ENCODE measurements around the gene ADAMTSL3. TPM values are rescaled to one million over a fixed set of nuclear protein-coding genes. Genes with fewer than 3 reads are reported as not detected.

The ADAMTSL3 gene
- total and polyA plus RNA-seq, 4 donors: 0.85 to 58.2 (median 7.9) TPM

DNA sequence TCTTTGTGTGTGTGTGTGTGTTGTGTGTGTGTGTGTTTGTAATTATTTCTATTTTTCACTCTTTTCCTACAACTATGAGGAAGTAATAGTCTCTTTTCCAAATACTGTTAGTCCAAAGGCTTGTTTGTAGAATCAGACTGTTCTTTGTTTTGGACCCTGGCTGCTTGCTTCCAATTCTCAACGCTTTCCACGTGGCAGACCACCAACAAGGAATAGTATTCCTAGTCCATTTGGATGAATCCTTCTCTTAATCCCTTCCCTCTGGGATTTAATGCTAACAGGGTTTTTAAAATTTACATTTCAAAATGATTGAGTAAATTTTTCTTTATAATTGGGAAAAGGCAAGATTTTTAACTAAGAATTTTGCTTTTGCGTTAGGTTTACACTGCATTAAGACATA, 62.7 kb downstream of the ADAMTSL3 start:
- WGBS, 2 donors: 83 to 86% methylated on average over 3 of the region's 3 CpGs
- H3K9ac ChIP-seq (ENCODE audit: insufficient read depth in 1 of 2, low read length in 2 of 2): no peak overlapping the region
- no peak for DNase-seq
- ATAC-seq (ENCODE audit: insufficient read depth, low FRiP score): no peak
- no peak overlapping the region for H3K4me3 ChIP-seq
- no peaks in the 10 kb centered on the region for H3K4me1 ChIP-seq (ENCODE audit: control insufficient read depth in 5 of 5, insufficient read depth in 5 of 5, low read length in 5 of 5)
- no peaks in the 10 kb centered on the region for H3K9me3 ChIP-seq (ENCODE audit: control insufficient read depth in 4 of 4, insufficient read depth in 3 of 4, low read length in 3 of 4)
- no peak overlapping the region for H3K27ac ChIP-seq (ENCODE audit: low read depth in 1 of 2, low read length in 1 of 2)
- H3K27me3 ChIP-seq (ENCODE audit: control insufficient read depth in 3 of 3, insufficient read depth in 3 of 3, low read length in 2 of 3): no peaks in the 10 kb centered on the region
- TF ChIP-seq, protein P1, sequence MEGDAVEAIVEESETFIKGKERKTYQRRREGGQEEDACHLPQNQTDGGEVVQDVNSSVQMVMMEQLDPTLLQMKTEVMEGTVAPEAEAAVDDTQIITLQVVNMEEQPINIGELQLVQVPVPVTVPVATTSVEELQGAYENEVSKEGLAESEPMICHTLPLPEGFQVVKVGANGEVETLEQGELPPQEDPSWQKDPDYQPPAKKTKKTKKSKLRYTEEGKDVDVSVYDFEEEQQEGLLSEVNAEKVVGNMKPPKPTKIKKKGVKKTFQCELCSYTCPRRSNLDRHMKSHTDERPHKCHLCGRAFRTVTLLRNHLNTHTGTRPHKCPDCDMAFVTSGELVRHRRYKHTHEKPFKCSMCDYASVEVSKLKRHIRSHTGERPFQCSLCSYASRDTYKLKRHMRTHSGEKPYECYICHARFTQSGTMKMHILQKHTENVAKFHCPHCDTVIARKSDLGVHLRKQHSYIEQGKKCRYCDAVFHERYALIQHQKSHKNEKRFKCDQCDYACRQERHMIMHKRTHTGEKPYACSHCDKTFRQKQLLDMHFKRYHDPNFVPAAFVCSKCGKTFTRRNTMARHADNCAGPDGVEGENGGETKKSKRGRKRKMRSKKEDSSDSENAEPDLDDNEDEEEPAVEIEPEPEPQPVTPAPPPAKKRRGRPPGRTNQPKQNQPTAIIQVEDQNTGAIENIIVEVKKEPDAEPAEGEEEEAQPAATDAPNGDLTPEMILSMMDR (IDR thresholded peaks at IDR 0.05; ENCODE audit: control extremely low read depth, extremely low read depth): no peak
- H3K36me3 ChIP-seq (ENCODE audit: control insufficient read depth in 4 of 4, insufficient read depth in 4 of 4, low read length in 4 of 4): no peaks in the 10 kb centered on the region

DNA sequence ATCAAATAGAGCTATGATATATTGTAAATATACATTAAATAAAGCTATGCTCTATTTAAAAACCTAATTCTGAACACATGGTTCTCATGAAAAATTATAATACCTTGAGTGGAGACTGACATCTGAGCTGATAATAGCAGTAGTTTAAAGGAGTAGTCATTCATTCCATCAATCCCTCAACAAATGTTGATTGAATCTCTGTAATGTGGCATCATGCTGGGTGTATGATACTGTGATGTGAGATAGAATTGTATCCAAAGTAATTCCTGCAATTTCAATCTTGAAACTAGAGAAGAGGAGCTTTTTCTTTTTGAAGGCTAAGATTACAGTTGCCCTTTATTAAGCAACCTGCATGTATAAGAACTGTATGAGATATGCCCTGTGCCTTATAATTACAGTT, 63.1 kb downstream of the ADAMTSL3 start:
- H3K9me3 ChIP-seq (ENCODE audit: control insufficient read depth in 4 of 4, insufficient read depth in 3 of 4, low read length in 3 of 4): no peaks in the 10 kb centered on the region
- H3K9ac ChIP-seq (ENCODE audit: insufficient read depth in 1 of 2, low read length in 2 of 2): no peak overlapping the region
- H3K27ac ChIP-seq (ENCODE audit: low read depth in 1 of 2, low read length in 1 of 2): no peak overlapping the region
- TF ChIP-seq, protein P1 (IDR thresholded peaks at IDR 0.05; ENCODE audit: control extremely low read depth, extremely low read depth): no peak
- no peaks in the 10 kb centered on the region for H3K4me1 ChIP-seq (ENCODE audit: control insufficient read depth in 5 of 5, insufficient read depth in 5 of 5, low read length in 5 of 5)
- H3K27me3 ChIP-seq (ENCODE audit: control insufficient read depth in 3 of 3, insufficient read depth in 3 of 3, low read length in 2 of 3): no peaks in the 10 kb centered on the region
- H3K4me3 ChIP-seq: no peak overlapping the region
- no peaks in the 10 kb centered on the region for H3K36me3 ChIP-seq (ENCODE audit: control insufficient read depth in 4 of 4, insufficient read depth in 4 of 4, low read length in 4 of 4)
- ATAC-seq (ENCODE audit: insufficient read depth, low FRiP score) (no peak), DNase-seq (no peak)

DNA sequence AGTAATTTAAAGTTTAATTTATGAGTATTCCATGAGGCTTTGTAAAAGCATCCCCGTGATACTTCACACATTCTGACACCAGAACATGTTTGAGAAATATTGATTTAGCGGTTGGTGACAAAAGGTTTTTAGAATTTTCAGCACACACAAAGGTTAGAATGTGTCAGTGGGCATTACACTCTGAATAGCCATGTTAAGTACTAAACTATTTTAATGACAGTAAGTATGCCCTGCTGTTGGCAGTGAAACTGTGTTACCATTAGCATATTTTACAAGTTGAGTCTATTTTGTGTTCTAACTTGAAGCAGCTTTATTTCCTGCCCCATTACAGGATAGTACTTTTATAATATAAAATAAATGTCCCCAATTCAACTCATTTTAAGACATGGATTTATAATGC, 66.5 kb downstream of the ADAMTSL3 start:
- Histone ChIP-seq H3K36me3 (ENCODE audit: control insufficient read depth in 4 of 4, insufficient read depth in 4 of 4, low read length in 4 of 4) (no peaks in the 10 kb centered on the region), H3K9ac (ENCODE audit: insufficient read depth in 1 of 2, low read length in 2 of 2) (no peak overlapping the region), H3K9me3 (ENCODE audit: control insufficient read depth in 4 of 4, insufficient read depth in 3 of 4, low read length in 3 of 4) (no peaks in the 10 kb centered on the region), H3K4me1 (ENCODE audit: control insufficient read depth in 5 of 5, insufficient read depth in 5 of 5, low read length in 5 of 5) (peaks cover 0 to 12% (median 0%) of the 10 kb centered on the region in 5 donors), H3K27me3 (ENCODE audit: control insufficient read depth in 3 of 3, insufficient read depth in 3 of 3, low read length in 2 of 3) (no peaks in the 10 kb centered on the region), H3K4me3 (no peak overlapping the region), H3K27ac (ENCODE audit: low read depth in 1 of 2, low read length in 1 of 2) (no peak overlapping the region)
- WGBS, 2 donors: 84 to 94% methylated on average over 2 of the region's 2 CpGs
- ATAC-seq (ENCODE audit: insufficient read depth, low FRiP score) (no peak), DNase-seq (no peak)
- TF ChIP-seq, protein P1 (IDR thresholded peaks at IDR 0.05; ENCODE audit: control extremely low read depth, extremely low read depth): no peak

DNA sequence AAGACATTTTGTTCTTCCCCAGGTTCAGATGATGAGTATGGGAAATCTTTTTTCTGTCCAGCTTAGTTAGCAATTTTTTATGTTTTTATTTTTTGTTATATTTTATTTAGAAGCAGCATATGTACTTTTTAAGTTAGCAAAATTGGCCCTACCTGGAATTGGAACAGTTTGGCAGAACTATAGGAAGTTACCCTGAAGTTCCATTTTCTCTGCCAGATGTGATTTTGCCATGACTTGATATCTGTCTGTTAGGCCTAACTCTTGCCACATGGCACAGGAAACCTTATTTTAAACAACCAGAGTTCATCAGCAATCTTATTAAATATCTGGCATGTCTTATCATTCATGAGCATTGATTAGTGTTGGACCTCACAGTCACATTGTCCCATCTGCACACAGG, 67.1 kb downstream of the ADAMTSL3 start:
- H3K27me3 ChIP-seq (ENCODE audit: control insufficient read depth in 3 of 3, insufficient read depth in 3 of 3, low read length in 2 of 3): no peaks in the 10 kb centered on the region
- H3K9me3 ChIP-seq (ENCODE audit: control insufficient read depth in 4 of 4, insufficient read depth in 3 of 4, low read length in 3 of 4): no peaks in the 10 kb centered on the region
- no peak overlapping the region for H3K4me3 ChIP-seq
- DNase-seq (no peak), ATAC-seq (ENCODE audit: insufficient read depth, low FRiP score) (no peak)
- H3K36me3 ChIP-seq (ENCODE audit: control insufficient read depth in 4 of 4, insufficient read depth in 4 of 4, low read length in 4 of 4): no peaks in the 10 kb centered on the region
- H3K4me1 ChIP-seq (ENCODE audit: control insufficient read depth in 5 of 5, insufficient read depth in 5 of 5, low read length in 5 of 5): peaks cover 0 to 12% (median 0%) of the 10 kb centered on the region in 5 donors
- no peak overlapping the region for H3K27ac ChIP-seq (ENCODE audit: low read depth in 1 of 2, low read length in 1 of 2)
- TF ChIP-seq, protein P1 (IDR thresholded peaks at IDR 0.05; ENCODE audit: control extremely low read depth, extremely low read depth): no peak
- no peak overlapping the region for H3K9ac ChIP-seq (ENCODE audit: insufficient read depth in 1 of 2, low read length in 2 of 2)

All from lung (tissue), 12 donors.